RPMI8226 (cell line): ENCODE measurements around the gene MYH15.

Experiments
- DNase-seq: peaks from one replicate; pipeline ENCODE4 v3.0.0-alpha.2; 2015

The MYH15 gene

DNA sequence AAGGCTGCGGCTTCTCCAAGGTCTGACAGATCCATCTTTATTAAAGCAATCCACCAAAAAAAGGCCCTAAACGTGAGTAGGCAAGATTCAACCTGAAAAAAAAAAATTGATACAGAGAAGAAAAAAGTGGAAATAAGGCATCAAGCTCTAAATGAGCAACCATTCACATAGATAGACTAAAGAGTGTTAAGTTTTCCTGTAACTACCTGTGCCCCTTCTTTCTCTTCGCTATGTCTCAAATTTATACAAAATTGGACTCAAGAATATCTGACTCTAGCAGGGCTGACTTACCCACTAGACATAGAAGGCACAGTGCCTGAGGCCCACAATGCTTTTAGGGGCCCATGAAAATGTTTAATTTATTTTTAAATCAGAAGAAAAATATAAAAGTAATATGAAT is at the start of gene MYH15:
Gene MYH15 (minus strand): TSS at position 101 of the 400 bp plus-strand sequence. CDS start 66 bp downstream, at position 35.
- no peak for DNase-seq

DNA sequence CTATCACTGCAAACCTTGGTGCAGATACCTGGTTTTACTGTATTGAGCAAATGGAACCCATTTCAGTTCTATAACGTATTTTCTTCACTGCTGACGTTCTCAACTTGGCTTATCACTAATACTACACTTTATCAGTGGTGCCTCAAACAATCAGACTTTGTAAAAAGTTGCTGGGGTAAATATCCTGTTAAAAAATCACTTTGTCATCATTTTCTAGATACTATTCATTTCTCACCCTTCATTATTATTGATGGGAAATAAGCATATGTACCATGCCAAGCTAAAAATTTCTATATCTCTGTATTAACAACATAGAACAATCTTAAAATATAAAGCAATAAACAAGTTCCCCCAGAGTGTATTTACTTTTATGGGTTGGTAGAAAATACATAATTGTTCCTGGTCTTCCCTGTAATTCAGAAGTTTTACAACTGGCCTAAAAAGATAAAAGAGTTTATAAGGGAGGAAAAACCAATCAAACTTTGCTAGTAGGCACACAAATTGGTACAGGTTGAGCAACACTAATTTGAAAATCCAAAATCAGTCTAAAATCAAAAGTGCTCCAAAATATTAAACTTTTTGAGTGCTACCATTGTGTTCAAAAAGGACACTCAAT is 45.7 kb upstream of the MYH15 start:
- no peak for DNase-seq

DNA sequence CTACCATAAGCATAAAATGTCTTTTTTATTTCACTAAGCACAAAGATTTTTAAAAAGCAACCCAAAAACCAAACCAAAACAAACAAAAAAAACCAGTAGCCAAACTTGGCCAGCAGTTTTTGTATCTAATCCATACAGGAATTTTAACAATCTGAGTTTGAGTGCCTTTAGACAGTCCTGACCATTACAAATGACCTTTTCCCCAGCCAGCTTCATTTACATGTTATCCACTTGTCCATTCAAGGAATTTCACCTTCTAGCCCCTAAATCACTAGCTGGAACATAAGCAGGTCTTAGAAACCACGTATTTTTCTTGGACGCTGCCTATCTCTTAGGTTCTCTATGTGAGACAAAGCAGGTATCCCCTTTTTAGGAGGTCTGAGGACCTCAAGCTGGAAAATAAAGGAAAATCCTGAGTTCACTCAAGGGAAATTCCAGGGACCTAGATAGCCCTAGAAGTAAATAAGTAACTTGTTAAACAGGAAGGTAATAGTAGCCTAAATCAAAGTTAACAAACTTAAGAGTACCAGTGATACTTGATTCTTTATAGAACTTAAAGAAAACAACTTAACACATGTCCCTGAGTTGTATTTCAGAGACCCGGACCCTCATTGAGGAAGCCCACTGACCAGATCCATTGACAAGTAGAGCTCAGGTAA is 44.6 kb upstream of the MYH15 start:
- DNase-seq: no peak

DNA sequence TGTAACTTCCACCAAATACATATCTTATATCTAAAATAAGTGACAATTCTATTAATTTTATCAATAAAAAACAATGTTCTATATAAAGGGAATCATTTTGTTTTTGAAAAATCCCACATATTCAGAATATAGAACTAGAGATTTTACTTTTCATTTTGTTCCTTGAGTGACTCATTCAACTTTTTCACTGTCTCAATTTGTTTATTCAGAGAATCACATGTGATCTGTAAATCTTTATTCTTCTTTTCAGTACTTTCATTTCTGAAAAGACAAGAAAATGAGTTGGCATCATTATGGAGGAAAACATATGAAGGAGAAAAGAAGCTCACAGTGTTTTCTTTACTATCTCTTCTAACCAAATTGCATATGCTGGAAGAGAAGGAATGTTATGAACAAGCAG is 43.8 kb upstream of the MYH15 start:
- DNase-seq: no peak

DNA sequence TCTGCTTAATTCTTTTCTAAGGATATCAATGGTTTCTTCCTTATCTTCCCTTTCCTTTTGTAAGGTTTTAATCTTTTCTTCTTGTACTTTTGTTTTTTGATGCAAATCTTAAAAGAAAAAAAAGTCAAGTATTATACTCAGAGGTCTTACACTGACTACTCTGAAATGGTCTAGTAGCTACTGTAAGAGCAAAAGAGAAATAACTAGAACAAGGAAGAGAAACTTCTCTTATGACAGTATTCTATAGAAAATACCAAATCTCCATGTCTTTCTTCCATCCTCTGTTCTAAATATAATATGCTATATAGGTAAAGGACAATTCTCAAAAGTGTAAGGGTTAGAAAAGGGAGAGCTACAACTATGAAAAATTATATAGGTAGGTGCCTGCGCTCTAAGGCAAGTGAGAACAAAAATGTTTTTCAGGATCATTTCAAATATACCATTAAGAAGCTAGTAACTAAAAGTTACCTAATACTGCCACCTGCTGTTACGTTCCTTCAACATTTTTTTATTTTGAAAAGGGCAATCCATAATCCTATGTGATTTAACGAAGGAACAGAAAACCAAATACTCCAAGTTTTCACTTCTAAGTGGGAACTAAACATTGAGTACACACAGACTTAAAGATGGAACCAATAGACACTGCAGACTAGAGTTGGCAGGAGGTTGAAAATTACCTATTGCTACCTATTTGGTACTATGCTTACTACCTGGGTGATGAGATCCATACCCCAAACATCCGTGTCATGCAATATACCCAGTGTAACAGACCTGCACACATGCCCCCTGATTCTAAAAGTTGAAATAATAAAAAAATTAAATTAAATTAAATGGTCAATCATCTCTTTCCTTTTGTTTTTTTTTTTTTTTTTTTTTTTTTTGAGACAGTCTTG is 42.1 kb upstream of the MYH15 start:
- peak; percentile 55 for DNase-seq

DNA sequence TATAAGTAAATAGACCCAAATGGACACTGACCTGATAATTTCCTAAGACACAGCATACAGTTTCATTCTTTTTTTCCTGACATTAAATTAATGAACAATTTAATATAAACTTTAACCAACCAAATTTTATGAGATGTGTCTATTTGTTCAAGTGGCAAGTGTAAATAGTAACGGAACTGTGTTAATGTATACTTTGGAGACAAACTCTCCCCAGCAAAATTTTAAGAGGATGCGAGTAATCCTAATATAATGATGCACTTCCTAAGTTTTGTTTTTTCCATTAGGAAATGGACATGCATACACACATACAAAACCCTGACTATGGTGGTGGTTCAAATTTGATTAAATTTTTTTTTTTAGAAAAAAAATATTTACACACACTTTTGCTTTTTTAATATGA is 38.5 kb upstream of the MYH15 start:
- no peak for DNase-seq

DNA sequence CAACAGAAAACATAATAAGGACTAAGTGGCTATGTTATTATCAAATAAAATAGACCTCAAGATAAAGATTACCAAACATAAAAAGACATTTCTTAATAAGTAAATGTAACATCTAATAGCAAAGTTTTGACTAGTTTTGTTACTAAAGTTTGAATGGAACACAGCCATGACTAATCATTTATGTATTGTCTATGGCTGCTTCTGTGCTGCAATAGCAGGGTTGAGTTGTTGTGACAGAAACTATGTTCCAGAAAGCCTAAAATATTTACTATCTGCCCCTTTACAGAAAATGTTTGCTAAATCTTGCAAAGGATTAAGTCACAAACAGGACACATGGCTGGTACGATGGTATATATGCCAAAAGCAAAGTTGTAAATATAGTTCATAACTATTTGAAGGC is 37.9 kb upstream of the MYH15 start:
- DNase-seq: no peak

DNA sequence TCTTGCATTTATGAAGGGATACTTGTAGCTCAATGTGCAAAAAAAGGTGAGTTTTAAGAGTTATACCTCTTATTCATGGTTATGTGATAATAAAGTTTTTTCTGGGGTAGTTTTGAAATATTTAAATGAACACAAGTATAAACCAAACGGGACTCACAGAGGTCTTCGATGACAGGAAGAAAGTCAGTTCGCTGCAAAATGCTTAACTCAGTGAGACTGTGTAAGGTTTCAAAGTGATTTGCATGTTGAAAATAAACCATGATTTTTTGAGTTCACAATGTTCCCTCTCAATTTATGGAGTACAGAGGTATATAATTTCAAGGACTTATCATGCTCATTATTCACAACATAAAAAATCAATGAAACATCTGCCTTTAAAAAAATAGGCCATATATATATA is 36.3 kb upstream of the MYH15 start:
- no peak for DNase-seq

DNA sequence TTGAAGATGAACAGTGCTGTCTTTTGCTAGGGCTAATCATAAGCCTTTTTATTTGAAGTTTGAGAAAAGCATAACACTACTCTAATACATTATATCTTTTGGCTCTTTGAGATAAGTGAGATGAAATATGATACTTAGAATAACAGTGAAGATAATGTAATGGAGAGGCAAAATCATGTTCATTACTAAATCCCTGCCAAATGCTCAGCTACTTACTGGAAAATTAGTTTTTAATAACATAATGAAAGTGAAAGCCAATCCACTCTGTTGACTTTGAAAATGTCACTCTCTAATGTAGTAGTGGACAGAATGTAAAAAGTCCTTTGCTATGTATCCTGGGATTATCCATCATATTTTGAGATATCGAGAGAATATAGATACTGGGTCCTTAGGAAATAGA is 35.9 kb upstream of the MYH15 start:
- no peak for DNase-seq

DNA sequence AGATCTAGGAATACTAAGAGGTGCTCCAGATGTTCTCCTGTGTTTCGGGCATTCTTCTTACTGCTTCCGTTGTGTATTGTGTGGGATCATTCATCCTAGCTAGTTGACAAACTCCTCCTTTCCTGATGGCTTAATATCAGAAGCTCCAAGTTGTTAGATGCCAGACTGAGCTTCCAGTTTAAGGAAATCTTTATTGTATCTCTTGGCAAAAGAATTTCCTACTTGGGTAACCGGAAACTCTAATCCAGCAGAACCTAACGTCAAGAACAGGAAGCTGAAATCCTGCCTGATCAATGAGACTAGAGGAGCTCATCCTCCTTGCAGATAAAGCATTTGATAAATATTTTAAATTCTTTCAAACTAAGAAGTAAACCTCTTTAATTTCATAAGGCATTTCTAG is 27.7 kb upstream of the MYH15 start:
- no peak for DNase-seq

DNA sequence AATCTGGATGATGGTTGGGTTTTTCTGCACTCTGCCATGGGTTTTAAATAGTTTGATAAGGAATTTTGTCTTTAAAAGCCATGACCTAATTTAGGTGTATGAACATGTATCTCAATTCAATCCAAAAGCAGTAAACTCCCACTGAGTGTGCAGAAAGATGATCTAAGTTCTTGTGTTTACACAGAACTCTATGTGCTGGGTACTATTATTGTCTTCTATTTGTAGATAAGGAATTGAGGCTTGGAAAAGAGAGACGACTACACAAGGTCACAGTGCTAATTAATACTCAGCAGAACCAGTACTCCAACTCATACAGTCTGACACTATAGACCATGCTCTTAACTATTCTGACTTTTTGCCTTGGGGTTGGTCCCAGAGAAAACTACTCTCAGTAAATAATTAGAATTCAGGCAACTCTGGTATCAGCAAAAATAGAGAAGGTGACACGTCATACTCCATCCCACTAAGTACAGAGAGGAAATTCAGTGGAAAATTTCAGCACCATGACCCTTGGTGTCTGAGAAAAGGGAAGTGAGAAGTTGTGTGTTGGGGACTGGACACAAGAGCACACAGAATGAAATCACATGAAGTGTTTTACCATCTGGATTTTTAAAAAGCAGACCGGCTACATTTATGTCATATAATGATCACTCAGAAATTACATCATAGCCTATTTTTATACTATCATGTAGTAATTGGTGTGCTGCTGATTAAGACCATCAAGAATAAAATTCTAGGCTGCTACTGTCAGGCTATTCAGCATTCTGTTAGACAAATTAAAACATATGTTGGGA is 18.3 kb upstream of the MYH15 start:
- peak; percentile 84 for DNase-seq

DNA sequence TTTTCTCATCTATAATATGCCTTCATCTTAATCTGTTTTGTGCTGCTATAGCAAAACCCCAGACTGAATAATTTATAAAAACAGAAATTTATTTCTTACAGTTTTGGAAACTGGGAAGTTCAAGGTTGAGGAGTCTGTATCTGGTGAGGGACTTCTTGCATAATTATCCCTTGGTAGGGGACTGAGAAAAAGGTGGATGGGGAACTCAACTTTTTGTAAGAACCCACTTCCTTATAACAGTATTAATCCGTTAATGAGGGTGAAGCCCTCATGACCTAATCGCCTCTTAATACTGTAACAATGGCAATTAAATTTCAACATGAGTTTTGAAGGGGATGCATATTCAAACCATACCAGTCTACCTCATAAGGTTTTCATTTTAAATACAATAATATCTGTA is 17.4 kb upstream of the MYH15 start:
- no peak for DNase-seq

DNA sequence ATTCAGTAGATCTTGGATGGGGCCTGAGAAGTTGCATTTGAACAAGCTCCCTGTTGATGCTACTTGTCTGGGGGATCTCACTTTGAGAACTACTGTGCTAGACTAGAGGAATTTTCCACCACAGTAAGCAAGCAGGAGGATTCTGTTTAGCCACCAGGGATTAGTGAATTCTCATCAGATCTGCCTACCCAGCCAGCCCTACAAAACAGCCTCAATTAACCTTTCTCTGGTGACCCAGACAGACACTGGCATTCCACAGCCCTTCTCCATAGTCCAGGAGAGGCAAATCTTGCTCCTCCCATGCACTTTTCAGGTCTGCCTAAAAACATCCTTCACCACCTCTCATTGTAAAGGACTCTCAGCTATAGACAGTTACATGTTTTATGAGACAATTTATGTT is 16.7 kb upstream of the MYH15 start:
- no peak for DNase-seq

DNA sequence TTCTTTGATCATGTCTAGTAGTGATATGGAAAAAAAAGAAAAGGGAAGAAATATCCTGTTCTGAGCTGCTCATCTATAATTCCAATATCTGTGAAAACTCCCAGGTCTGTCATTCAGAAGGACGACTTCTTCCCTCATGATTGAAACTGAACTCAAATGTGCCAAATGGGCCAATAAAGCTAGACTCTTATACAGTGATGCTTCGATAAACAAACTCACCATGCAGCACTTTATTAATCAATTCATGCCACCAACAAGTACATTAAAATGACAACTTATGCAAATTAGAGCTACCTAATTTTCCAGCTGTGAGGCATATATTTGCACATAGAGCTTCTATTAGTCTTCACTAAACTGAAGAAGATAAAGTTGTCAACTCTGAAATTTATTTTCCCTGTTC is 15.6 kb upstream of the MYH15 start:
- no peak for DNase-seq

DNA sequence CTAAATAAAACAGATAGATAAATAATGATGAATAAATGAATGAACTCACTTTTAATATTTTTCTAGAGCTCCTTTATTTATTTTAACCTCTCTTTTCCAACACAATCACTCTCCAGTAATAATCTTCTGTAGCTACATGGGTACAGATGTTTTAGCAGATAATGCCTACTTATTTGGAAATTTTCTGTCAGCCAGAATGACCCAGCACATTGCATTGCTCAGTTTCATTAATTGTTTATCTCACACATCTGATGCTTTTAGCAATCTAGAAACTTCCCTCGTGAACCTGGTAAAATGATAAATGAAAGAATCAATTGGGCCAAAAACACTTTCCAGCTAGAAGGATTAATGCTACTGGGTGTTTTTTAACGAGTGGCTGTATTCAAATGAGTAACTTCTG is 14.9 kb upstream of the MYH15 start:
- DNase-seq: no peak

DNA sequence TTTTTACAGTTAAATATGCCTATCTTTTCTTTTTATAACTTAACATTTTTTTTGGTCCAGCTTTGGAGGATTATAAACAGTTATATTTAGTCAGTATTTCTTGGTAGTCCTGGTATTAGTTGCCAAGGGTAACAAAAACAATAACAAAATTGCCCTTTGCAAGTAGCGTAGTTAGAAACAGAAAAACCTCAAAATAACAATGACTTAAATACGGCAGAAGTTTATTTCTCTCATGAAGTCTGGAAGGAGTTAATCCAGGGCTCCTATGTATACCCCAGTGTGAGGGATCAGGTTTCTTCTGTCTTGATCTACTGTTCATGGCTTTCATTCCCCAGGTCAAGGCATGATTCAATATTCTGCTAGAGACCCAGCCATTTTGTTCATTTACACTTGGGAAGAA is 14.1 kb upstream of the MYH15 start:
- DNase-seq: no peak

DNA sequence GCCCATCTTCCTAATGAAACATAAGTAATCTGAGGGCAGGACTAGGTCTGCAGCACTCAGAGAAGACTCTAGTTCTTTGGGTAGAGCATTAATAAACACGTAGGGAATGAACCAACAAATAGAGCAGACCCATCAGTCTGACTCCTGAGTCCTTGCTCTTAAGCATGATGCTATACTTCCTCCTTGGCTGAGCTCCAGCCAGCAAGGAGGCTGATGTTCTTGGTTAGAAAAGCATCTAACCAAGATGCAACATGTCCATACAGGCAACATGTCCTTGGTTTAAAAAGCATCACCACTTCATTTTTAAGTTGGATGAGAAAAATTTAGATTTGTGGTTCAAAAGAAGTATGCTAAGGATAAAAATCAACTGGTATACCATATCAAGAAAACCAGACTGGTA is 8.5 kb upstream of the MYH15 start:
- peak; percentile 46 for DNase-seq

DNA sequence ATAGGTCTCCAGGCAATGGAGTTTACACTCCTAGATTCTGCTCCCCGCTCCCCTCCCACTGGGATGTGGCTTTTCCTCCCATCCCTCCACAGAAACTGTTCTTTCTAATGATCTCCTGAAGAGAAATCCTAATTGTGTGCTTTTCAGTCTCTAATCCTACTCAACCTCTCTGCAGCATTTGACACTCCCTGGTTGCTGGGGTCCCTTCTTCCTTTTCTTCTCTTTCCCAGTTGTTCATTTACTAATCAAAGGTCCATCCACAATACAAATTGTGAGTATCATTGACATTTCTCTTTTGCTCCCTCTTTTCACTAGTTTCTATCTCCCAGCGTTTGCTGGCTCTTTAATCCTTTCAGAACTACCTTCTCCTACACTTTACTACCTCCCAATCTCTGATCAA is 6.5 kb upstream of the MYH15 start:
- DNase-seq: no peak

DNA sequence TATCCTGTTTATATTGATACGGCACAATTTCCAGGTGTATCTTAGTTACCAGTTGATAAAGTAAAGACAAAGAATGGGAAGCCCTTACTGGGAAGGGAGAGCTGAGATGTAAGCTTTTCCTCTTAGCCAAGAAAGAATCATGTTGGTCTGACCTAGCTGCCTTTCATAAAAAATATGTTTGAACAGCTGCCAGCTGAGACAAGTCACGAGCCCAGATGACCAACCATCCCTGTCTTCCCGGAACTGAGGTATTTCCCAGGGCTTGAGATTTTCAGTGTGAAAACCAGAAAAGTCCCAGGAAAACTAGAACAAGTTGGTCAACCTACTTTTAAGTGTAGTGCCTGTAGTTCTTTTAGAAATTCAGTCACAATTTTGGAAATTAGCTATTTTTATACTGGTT is 3.6 kb upstream of the MYH15 start:
- DNase-seq: no peak

DNA sequence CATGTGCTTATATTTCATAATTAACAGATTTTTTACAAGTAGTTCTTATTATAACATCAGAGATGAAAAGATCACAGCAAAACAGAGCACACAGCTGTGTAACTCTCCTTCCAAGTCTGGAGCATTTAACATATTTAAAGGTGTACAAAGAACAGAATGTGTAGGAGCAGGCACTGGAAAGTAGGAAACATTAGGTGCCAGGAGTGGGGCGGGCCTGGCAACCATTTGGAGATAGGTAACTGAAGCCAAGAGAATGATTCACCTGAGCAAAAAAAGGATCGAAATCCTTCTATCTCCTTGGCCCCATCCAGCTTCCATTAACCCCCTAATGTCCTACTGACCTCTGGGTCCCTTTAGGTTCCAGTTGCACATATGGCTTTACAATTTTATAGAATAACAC is 2.3 kb upstream of the MYH15 start:
- DNase-seq: no peak

DNA sequence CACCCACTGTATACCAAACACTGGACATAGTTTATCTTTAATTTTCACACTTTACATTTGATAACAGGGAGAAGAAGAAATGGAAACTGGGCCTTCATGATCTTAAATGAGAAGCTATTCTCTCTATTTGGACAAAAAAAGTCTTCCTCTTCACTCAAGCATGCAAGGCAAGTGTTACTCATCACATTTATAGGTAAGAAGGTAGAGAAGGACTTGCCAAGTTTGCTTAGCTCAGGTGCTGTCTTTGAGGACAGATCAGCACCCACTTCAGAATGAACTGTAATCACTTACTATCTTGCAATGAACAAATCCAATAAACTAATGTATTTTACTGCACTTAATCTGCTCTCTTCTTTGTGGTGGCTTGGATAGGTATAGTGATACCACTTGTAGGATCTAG is 1.1 kb upstream of the MYH15 start:
- DNase-seq: no peak

DNA sequence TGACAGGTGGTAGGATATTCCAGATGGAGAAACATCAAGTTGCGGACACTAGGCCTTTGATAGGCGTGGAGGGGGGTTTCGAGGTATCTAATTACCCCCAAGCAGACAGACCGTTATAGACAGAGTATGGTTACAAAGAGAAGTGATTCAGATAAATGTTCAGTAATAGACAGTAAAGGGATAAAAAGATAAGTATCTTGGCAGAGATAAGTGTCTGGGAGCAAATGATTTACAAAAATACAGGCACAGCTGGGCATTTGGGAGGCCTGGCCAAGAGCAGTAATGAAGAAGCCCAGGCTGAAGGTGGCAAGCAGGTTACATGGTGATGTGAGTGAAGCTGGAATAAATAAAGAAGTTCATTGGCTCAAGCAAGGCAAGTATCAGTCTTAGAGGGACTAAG is 659 bp upstream of the MYH15 start:
- DNase-seq: no peak

DNA sequence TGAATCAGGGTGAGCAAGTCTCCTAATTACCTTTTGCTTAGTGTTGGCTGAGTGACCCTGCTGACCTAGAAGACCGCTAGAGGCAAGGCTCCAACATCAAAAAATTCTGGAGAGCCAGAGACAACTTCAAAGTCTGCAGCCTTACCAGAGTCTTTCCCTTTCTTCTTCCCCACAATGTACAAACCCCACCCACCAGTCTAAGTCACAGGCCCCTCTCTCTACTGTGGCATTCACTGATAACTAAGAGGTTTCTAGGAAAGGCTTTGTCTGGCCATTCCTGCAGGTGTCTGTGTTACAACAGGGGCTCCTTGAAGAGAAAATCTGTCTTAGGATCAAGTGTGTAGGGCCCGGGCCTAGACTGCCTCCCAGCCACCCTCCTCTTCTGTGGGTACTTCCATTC is 525 bp downstream of the MYH15 start:
- DNase-seq: no peak
